Measurements from ENCODE around the gene PSMD6.

DNA sequence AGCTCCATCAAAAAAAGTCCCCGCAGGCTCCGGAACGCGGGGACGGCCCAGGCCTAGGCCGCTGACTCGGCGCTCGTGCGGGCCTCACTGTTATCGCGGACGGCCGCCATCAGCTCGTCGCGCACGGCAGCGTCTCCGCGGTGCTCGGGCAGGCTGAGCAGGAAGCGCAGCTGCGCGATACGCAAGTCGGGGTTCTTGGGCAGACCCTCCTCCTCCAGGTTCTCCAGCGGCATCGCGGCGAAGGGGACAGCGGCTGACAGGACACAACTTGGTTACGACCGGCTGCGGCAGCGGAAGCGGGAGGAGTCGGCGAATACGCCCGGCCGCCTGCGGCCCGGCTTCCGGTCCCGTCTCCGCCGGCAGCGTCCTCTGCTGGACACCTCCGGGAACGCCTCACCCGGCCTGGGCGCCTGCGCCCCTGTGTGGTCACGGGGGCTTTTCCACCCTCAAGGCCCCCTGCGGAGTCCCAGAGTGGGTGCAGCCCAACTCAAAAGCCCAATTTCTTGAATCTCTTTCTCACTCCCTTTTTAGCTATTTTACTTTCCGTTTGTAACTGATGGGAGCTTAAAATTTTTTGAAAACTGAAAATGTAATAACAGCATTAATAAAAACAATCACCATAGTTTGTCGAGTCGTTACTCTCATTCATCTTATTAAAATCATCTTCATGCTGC is at the start of gene PSMD6:
- peak; percentile 90 to 98 (median 92) for TF ChIP-seq CTCF (IDR thresholded peaks at IDR 0.05 in 2 of 3, conservative IDR thresholded peaks at IDR 0.05 in 1 of 3; ENCODE audit: borderline replicate concordance in 1 of 3, insufficient read depth in 1 of 3, low read depth in 2 of 3, low read length in 2 of 3)
- no peak for TF ChIP-seq SRF (IDR thresholded peaks at IDR 0.05; ENCODE audit: low read depth)
- peak; percentile 27; the same call in 1 of the 2 replicates for TF ChIP-seq RAD21 (IDR thresholded peaks at IDR 0.05; ENCODE audit: low read depth)
- TF ChIP-seq TCF7L2 (IDR thresholded peaks at IDR 0.05; ENCODE audit: borderline replicate concordance, extremely low read depth, insufficient read depth, insufficient read length): peak; percentile 29
- peak; percentile 83 for TF ChIP-seq POLR2AphosphoS5 (IDR thresholded peaks at IDR 0.05; ENCODE audit: low read depth, low read length)
- TF ChIP-seq ZBTB33 (IDR thresholded peaks at IDR 0.05; ENCODE audit: extremely low read depth, insufficient replicate concordance, low read length): no peak
- TF ChIP-seq YY1 (IDR thresholded peaks at IDR 0.05; ENCODE audit: extremely low read depth, insufficient replicate concordance, low read depth, low read length): peak; percentile 45

Data from HCT116 (cell line).